Activated CD8-positive, alpha-beta memory T cell treated with anti-CD3 and anti-CD28 coated beads, Interleukin-2, amount 50 U/mL, for 1 hour (primary cell): ENCODE results near the gene CDC45.

ENCODE experiments used
- DNase-seq: peaks from one replicate; pipeline ENCODE4 v3.0.0-alpha.2; 2020; ENCODE audit errors: extremely low read depth

CDC45 gene

DNA sequence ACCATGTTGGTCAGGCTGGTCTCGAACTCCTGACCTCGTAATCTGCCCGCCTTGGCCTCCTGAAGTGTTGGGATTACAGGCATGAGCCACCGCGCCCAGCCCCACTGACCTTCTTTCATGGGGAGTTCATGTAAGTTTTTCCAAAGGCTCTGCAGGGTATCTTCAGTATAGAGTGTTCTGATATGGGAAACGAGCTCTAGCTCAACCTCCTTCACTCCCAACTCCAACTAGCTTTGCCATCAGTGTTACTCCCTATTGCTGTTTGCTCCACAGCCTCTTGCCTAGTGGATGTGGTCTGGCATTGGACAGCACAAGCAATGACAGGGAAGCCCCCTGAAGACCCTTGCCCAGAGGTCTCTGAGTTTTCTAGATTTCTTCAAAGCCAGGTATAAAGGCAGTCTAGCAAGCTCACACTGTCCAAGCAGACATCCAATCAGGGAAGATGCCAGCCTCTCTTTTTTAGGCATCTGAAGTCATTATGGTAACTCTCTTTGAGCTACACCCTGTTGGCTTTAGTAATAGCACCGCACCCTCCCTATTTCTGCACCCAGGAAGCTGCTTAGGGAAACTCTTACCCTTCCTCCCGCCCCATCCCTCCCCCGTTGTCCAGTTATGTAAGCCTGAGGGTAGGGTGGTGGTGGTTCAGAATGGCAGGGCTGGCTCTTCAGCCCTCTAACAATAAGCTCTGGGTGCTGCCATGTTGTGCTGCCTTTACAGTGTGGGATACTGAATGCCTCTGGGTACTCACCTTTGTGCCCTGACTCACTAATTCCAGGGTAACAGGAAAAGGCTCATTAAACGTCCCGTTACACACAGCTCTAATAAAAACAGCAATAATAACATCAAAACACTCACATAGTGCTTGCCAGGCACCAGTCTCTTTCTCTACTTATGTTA is 85.9 kb downstream of the CDC45 start:
- DNase-seq = no peak

DNA sequence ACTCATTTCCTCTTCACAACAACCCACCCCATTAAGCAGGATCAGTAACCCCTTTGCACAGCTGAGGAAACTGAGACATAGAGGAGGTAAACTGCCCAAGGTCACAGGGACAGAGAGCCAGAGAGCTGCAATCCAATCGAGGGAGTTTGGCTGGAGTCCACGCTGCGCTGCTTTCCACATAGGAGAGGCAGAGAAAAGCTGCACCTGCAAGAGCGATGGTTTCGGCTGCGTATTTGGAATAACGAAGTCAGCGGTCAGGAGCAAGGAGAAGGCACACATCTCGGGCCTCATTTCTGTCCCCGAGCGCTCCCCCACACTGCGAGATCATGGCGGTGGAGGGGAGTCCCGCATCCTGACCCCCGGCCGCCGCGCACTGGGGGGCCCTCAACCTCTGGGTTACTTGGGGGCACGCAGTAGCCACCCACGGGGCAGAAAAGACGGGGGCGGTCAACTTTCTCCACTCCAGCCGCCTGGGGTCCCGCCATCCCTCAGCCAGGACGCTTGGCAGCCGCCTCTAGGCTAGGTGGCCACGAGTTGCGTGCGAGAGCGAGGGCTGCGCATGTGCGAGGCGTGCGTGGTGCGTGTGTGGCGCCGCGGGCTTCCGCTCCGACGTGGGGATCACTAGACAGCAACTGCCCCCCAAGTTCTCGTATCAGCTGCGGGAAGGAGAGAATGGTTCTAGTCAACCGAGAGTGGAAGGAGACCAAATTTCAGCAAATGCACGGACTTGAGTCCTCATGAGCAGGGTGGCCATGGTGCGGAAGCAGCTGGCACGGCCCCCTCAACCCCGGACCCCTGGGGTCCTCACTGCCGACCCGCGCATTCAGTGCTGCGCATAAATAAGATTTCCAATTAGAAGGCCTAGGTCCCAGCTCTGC is 86.8 kb downstream of the CDC45 start:
- no peak for DNase-seq

DNA sequence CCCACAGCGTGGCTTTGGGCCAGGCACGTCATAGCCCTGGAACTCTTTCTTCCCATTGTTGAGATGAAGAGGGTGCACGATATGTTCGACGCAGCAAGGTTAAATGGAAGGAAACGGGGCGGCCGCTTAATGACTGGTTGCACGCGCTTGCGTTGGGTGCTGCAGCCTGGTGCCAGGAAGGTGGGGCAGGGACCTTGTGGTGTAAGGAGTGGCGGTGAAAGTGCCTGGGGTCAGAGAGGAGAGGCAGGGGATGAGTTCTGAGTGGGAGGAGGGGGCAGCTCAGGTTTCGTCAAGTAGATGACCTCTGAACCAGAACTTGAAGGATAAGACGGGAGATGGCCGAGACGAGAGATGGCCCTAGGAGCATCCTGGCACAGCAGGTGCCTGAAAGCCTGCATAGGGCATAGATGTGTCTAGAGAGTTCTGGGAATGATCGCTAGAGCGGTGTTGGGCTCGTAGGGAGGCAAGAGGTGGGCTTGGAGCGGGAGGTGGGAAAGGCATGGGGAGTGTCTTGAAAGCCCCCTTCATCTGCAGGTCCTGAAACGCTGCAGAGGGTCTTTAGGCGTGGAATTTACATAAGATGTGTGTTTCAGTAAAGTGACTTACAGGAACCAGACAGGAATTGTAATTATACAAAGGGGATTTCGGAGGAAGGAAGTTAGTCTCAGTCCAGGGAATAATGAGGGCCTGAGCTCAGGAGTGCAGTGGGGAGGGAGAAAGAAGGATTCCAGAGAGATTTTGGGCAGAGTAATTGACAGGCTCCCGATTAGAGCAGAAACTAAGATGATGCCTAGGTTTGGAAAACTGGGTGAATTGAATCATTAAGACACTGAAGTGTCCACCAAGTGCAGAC is 87.7 kb downstream of the CDC45 start:
- no peak for DNase-seq

DNA sequence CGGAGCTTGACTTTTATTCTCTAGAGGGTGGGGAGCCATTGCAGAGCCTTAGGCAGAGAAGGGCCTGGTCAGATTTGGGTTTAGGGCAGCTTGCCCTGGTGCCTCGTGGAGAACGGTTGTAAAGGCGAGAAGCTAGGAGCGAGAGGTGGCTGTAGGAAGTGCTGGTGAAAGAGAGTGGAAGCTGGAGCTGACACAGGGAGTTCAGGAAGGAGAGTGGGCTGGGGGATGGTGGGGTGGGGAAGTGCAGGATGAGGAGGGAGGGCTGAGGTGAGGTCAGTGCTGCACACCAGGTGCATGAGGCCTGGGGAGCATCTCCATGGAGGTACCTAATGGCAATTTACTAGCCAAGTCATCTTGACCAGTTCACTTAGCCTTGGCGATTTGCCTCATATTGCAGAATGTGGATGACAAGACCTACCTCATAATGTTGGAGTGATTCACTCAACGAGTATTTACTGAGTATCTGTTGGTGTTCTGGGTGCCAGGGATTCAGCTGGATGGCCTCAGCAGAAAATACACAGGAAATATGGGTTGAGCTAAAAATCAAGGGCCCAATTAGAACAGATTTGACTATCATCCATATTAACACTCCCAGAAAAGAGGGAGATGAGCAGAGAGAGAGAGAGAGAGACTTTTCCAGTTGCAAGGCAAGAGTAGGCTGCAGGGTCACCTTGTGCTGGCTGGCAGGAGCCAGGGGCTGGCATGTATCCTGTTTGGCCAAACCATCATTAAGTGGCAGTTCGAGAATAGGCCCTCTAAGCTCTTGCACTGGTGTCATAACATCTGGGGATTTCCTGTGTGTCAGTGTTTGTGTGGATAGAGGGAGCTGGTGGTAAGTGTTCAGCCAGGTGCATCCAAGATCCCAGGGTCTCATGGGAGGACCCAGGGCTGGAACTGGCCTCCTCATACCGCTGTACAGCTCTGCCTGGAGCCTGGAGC is 88.9 kb downstream of the CDC45 start:
- DNase-seq = no peak

DNA sequence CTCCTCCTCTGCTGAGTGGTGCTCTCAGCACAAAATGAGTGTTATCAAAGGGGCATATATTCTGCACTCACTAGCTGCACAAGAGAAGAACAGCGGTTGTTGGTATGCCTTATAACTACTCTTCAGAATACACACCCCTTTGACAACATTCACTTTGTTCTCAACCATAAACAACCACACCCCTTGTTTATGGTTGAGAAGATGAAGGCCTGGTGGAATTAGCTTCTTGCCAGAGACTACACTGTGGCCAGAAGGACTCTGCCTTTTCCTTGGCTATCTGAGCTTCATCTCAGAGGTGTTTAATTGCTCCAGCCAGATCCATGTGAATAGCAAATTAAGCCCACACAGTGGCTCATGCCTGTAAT is 89.5 kb downstream of the CDC45 start:
- DNase-seq = no peak

DNA sequence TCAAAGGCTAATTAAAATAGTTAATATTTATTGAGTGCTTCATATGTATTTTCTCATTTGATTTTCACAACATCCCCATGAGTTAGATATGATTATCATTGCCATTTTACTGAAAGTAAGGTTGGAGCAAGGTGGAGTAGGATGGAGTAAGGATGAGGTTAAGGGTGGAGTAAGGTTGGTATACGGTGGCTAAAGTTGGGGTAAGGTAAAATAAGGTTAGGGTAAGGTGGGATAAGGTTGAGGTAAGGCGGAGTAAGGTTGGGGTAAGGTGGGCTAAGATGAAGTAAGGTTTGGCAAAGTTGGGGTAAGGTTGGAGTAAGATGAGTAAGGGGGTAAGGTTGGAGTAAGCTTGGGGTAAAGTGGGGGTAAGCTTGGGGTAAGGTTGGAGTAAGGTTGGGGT is 90.3 kb downstream of the CDC45 start:
- no peak for DNase-seq
